DMS153 treated with DMSO at 0.1 percent for 48 hours (cell line): ENCODE measurements around the gene TRIM47.
"Not testable (repeated sequence)": the region's sequence is repeated elsewhere in the genome, so short reads cannot be mapped to it uniquely, and the experiment has no call there.

Source experiments
- DNase-seq: peaks from one replicate; lab custom pipeline; 2025; ENCODE audit not compliant: unreplicated experiment; lab: John Stamatoyannopoulos, UW

Gene TRIM47

DNA sequence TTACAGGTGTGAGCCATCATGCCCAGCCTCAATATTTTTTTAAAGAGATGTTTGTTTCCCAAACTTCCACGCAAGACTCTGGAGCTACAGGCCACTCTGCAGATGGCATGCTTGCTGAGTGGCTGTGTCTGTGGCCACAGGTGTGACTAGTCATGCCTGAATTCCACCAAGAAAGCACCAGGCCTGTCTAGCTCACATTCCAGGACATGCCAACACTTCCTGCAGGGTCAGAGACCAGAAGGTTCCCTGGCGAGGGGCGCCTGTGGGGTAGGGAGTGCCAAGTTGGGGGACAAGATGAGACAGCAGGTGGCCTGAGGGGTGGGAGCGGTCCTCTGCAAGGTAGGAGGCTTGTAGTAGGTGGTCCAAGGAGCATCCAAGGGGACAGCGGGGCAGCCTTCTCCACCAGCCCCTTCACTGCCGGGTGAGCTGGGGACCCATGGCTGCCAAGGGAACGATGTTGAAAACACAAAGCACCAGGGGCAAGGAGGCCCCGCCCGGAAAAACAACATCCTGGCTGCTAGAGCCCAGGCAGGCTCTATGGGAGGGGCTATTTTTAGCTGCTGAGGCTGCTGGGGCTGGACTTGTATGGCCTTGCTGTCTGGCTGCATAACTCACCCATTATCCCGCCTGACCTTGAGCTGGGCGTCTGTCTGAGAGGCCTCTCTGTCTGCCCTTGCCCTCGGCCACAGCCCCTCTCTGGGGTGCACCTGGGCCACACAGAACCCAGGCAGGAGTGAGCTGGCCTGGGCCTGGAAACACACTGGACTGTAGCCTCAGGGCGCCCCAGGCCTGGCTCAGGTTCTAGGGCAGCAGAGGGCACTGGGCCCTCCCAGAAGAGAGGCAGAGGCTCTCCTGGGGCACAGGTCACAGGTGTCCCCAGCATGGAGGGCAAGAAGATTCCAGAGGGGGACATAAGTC lies 5.7 kb downstream of the TRIM47 start:
- peak; percentile 18 for DNase-seq

DNA sequence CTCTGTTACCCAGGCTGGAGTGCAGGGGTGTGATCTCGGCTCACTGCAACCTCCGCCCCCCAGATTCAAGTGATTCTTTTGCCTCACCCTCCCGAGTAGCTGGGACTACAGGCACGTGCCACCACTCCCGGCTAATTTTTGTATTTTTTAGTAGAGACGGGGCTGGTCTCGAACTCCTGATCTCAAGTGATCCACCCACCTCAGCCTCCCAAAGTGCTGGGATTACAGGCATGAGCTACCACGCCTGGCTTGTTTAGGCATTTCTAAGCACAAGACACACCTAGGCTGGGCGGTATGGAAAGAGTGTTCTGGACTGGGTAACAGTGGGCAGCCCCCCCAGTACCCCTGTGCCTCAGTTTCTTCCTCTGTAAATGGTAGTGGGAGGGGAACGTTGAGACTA lies 8.2 kb downstream of the TRIM47 start:
- DNase-seq = not testable (repeated sequence)

DNA sequence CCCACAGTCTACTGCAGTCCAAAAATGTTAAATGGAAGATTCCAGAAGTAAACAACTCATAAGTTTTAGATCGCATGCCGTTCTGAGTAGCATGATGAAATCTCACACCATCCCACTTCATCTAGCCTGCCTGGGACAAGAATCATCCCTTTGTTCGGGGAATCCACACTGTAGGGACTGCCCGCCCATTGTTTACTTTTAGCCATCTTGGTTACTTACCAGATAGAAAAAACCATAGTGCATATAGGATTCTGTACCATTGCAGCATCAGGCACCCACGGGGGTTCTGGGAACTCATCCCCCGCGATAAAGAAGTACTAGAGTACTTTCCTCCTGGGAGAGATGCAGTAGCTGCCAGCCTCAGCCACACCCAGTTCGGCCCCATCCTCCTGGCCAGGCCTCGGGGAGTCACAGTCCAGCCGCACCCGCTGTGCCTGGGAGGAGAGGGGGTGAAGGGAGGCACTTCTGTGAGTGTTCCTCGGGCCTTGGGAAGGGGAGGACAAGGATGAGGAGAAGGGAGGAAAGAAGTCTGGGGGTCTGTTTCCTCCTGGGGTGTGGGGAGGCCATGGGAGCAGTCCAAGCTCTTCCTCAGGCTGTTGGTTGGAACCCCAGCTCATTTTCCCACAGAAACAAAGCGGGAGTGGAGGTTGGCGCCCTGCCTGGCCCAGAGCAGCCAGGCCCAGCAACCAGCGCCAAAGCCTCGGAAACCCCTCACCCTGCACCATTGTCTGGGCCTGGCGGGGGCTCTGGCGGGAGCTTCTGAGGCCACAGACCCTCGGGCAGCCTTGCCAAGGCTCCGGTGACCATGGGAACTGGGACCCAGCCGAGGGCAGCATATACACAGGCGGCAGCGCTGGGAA lies 8.9 kb downstream of the TRIM47 start:
- no peak for DNase-seq

DNA sequence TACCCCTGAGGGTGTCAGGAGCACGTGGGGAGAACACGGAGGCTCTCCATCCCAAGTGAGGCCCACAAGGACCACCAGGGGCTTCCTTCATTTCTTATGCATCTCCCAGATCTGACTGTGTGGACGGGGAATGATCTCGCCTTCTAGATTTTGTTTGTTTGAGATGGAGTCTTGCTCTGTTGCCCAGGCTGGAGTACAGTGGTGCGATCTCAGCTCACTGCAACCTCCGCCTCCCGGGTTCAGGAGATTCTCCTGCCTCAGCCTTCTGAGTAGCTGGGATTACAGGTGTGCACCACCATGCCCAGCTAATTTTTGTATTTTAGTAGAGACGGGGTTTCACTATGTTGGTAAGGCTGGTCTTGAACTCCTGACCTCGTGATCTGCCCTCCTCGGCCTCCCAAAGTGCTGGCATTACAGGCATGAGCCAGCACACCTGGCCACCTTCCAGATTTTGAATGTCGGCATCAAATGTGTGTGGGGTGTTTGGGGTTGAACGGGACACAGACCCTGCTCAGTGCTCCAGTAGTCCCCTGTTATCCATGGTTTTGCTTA lies 9.6 kb downstream of the TRIM47 start:
- DNase-seq = not testable (repeated sequence)

DNA sequence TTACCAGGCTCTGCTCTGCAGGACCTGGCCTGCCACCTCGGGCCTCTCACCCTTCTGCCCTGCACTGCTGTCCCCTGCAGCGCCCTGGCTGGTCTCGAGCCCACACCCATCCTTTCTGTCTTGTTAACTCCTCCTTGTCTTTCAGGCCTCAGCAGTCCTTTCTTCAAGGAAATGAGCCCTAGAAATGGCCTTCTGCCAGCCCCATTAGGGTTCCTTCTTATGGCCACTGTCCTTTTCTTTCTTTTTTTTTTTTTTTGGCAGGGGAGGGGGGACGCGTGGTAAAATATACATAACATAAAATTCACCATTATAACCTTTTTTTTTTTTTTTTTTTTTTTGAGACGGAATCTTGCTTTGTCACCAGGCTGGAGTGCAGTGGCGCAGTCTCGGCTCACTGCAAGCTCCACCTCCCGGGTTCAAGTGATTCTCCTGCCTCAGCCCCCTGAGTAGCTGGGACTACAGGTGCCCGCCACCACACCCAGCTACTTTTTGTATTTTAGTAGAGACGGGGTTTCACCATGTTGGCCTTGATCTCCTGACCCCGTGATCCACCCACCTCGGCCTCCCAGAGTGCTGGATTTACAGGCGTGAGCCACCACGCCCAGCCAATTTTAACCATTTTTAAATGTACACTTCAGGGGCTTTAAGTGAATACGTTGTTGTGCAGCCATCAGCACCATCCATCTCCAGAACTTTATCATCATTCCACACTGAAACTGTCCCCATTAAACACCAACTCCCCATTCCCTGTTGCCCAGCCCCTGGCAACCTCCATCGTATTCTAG lies 12.8 kb downstream of the TRIM47 start:
- not testable (repeated sequence) for DNase-seq

DNA sequence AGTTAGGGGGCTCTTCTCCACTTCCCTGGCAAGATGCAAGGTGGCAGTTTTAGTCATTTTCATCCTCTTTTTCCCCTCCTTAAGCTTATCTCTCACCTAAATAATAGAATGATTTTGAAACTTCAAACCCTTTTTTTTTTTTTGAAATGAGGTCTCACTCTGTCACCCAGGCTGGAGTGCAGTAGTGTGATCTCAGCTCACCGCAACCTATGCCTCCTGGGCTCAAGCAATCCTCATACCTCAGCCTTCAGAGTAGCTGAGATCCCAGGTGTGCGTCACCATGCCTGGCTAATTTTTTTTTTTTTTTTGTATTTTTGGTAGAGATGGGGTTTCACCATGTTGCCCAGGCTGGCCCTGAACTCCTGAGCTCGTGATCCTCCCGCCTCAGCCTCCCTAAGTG lies 13.5 kb downstream of the TRIM47 start:
- not testable (repeated sequence) for DNase-seq

DNA sequence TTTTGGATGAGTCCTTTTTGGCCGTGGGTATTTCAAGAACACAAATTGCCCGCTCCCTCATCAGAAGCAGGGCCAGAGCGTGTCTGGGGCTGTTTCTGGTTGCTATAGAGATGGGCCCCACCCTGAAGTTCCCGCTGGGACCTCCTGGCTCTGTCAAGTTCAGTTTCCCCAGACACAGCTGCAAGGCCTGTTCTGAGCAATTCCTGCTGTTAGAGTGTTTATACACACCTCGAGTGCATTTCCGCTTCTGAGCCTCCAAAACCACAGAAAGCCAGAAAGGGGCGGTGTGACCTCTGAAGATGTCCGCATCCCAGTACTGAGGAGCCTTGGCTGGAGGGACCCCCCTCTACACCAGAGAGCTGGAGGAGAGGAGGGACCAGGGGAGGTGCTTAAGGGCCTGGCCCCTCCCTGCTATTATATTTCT lies 13.9 kb downstream of the TRIM47 start:
- DNase-seq = no peak

DNA sequence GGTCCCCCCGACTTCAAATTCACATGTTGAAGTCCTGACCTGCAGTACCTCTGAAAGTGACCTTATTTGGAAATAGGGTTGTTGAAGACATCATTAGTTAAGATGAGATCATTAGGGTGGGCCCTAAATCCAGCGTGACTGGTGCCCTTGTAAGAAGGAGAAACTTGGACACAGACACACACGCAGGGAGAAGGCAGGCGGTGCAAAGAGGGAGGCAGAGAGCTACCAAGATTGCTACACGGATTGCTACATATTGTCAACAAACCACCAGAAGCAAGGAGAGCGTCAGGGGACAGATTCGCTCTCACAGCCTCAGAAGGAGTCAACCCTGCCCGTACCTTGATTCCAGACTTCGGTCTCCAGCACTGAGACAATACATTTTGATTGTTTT lies 16.5 kb downstream of the TRIM47 start:
- DNase-seq = no peak

DNA sequence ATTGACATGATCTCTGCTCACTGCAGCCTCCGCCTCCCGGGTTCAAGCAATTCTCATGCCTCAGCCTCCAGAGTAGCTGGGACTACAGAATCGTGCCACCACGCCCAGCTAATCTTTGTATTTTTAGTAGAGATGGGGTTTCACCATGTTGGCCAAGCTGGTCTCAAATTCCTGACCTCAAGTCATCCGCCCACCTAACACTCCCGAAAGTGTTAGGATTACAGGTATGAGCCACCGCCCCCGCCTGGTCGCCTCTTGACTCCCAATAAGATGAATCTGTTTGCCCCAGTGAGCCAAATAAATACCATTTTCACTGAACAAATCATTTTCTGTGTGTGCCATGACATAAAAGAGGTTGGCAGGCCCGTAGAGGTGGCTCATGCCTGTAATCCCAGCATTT lies 19.0 kb downstream of the TRIM47 start:
- DNase-seq = not testable (repeated sequence)

DNA sequence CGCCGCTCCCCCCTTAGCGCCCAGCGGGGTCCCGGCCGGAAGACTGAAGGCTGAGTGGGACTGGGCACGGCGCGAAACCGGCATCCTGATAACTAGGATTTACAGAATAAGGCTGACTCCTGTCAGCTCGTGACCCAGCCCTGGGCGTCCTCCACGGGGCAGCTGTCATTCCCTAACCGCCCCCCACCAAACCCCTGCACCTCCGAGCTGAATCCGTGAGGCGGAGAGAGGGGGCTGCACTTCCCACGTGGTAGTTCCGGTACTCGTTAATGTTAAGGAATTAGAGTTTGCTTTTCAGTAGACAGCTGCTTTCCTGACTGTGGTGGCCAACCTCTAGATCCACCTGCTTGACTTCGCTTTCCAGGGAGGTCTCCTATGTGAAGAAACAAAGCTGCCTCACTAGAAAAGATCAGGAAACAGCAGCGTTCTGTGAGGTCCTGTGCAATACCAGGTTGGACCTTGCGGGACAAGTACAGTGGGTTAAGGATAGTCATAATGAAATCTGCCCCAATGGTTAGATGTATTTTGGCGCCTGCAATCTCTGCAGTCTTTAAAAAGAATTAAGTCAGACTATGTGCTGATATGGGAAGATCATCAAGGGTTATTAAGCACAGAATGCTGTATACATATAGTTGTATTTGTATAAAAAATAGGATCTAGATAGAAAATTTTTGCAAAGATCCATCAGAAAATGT lies 22.2 kb downstream of the TRIM47 start:
- DNase-seq = no peak

DNA sequence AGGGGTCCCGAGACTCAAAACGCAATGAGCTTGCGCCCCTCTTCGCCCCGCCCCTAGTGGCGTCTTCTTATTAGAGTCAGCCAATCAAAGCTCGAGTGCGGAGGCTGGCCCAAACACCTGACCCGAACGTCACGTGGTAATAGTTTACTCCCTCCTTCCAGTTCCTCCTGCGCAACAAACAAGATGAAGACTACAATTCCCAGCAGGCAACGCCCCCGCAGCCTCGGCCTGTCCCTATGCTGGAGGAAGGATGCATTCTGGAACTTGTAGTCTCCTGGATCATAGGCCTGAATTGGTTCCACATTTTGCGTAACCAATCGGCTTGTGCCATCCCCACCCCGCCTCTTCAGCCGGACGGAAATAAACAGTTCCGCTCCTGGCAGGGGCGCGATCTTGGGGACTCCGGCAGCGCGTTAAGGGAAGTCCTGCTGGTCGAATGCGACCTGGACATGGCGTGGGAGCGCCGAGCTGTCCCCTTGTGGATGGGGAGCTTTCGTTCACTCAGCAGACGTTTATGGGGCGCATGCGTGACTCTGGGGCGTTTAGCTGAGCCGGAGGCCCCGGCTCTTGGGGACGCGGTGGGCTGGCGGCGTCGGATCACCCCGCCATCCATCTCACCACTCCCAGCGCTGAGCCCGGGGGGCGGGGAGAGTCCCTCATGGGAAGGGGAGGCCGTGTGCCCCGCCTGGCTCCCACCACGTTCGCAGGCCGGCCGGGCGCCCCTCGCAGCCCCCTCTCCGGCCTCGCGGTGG lies 22.9 kb downstream of the TRIM47 start, which contains the start of gene WBP2:
TSS of gene WBP2 (minus strand) at position 26 of the 752 bp plus-strand sequence. CDS start 38 bp downstream, outside the sequence.
- DNase-seq = peak; percentile 99

DNA sequence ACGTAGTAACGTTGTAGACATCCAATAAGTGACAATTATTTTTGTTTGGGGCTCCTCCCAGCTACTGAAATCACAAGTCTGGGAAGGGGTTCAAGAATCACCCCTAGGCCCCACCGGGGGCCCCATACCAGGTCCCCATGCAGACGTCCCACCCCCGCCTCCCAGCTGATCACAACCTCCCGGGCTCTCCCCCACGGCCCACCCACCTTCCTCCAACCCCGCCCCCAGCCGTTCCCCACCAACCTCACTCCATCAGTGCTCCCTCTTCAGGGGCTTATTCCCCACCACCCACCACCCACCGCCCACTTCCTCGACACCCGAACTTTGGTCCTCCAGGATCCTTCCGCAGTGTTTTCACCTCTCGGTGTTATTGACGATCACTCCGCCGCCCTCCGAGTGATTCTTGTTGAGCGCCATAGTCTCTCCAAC lies 23.5 kb downstream of the TRIM47 start:
- no peak for DNase-seq

DNA sequence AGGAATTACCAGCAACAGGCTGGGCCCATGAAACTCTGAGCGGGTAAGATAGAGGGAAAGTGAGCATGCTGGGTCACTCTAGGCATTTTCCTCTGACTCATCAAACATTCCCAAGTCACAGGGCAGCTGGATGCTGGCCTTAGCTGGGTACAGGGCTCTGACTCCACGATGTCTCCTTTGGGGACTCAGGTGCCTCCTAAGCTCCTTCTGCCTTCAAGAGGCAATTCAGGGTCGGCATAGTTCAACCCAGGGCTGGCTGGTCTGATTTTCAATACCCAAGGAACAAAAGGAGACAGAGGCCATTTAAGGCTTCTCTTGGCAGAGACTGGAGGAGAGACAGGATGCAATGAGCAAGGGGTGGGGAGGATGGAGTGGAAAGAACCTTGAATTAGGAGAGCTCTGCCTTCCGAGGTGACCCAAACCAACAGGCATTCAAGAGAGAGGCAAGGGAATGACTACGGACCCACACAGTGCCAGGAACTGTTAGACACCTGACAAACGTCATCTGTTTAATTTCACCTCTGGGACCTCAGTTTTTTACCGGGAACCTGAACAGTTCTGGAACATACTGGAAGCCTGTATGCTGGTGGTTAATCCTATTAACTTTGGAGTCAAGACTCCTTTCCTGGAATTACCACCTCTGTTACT lies 24.2 kb downstream of the TRIM47 start:
- no peak for DNase-seq

DNA sequence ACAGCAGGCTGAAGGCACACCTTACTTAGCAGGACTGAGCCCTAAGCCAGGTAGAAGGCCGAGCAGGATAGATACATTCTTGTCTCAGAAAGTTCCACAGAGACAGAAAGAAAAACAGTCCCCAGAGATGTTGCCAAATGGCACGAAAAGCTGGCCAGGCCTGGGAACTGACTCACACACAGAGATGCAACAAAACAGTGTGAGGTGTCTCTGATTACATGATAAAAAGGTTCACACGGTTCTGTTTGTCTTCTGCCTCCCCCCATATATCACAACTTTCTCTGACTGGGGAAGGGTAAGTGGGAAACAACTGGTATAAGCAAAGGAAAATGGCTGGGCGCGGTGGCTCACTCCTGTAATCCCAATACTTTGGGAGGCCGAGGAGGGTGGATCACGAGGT lies 24.9 kb downstream of the TRIM47 start:
- no peak for DNase-seq

DNA sequence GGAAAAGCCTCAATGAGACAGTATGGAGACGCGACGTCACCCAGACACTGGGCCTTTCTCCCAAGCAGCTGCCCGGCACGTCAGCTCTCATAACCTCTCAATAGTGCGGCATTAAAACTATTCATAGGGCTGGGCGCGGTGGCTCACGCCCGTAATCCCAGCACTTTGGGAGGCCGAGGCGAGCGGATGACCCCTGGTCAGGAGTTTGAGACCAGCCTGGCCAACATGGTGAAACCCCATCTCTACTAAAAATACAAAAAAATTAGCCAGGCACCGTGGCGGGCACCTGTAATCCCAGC lies 26.7 kb downstream of the TRIM47 start:
- DNase-seq = not testable (repeated sequence)

DNA sequence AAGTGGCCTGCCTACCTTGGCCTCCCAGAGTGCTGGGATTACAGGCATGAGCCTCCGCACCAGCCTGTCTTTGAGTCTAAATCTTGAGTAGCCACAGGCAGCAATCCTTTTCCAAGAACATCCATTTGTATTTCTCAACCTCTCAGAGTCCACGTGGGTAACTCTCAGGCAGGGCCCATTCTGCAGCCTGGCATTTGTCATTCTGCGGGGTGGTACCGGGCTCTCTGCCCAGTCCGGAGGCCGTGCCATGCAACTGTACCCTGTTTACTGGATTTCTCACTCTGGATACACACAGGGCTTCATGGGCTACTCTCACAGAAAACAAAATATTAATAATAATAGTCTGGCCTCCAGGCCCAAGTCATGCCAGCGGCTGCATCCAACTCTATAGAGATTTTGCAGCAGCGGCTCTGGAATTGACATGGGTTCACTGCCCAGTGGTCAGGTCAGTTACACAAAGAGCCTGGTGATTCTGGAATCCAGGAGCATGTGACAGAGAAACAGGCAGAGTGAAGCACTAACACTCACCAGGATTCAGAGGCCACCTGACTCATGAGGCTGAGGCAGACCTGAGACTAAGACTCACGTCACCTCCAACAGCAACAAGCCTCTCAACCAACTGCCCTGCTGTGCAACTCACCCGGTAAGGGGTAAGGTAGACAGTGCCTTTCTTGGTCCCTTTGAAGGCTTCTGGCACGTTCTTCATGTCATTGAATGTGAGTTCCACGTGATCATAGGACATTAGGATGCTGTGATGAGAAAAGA lies 27.3 kb downstream of the TRIM47 start:
- no peak for DNase-seq

DNA sequence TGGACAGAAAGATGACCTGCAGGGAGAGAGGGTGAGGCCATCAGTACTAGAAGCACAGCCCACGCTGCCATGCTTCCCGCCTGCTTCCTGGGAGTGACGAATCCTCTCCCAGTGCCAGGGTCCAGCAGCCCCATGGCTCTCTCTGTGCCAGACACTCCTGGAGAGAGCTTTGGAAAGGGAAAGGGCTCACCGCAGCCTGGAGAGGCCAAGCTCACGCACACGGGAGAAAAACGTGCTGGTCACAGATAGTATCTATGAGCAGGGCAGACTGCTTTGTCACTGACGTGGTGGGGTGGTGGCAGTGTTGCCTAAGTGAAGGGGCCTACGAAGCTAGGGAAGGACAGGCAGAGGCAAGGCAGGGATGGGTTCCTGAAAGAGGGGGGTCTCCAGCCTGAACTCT lies 28.7 kb downstream of the TRIM47 start:
- no peak for DNase-seq

DNA sequence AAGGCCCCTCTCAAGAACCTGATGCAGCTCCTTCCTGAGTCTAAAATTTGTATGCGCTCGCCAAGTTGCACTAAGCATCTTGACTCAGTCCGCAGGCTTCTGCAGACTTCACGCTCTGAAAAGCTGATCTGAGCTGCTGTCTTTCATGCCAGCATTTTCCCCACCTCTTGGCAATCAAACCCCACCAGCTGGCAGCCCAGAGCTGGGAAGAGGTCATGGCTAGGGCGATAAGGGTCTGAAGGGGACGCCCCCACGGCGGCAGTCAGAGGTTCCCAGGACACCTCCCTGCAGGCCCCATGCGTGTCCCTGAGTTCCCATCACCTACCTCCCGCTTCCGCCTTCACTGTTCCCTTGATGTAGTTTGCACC lies 29.1 kb downstream of the TRIM47 start:
- no peak for DNase-seq
